Common myeloid progenitor, CD34-positive (primary cell): Measurements from ENCODE around the gene CRADD.

Experiments used
- CTCF ChIA-PET: fragments of 350-600 bp; sonication (Branson Sonifier 250); formaldehyde crosslinking; loops from one replicate; lab custom pipeline; 2021; ENCODE audit warnings: antibody characterized with exemption; lab: Charles Lee
- POLR2A ChIA-PET: fragments of 350-600 bp; sonication (Branson Sonifier 250); formaldehyde crosslinking; loops from one replicate; lab custom pipeline; 2021; ENCODE audit warnings: antibody characterized with exemption; lab: Charles Lee
- DNase-seq, 3 donors: peaks; one replicate each; pipeline versions ENCODE4 v3.0.0 to v3.0.0-alpha.2; 2013
- H3K27ac ChIP-seq, 2 experiments: 1 replicate in 1 of 2; 2 replicates in 1 of 2; pipeline ENCODE4 v1.7.0; 2013; ENCODE audit warnings: inconsistent platforms in 2 of 2, low read length in 2 of 2, mild to moderate bottlenecking in 2 of 2, low read depth in 1 of 2, moderate library complexity in 1 of 2; ENCODE audit not compliant: severe bottlenecking in 2 of 2, insufficient read depth in 1 of 2, poor library complexity in 1 of 2
- H3K27me3 ChIP-seq, 5 experiments: replicated peaks in 2 of 5; 1 replicate in 3 of 5; 2 replicates in 2 of 5; pipeline versions ENCODE4 v1.6.1 to v1.7.0; 2013; ENCODE audit warnings: low read length in 4 of 5, mild to moderate bottlenecking in 2 of 5, moderate library complexity in 2 of 5, inconsistent platforms in 1 of 5; ENCODE audit not compliant: insufficient read depth in 5 of 5, control insufficient read depth in 4 of 5
- H3K36me3 ChIP-seq, 4 experiments: 1 replicate in 2 of 4; 2 replicates in 2 of 4; pipeline versions ENCODE4 v1.6.1 to v1.7.0; 2013; ENCODE audit warnings: low read length in 3 of 4, control low read depth in 1 of 4, mild to moderate bottlenecking in 1 of 4; ENCODE audit not compliant: control insufficient read depth in 4 of 4, insufficient read depth in 4 of 4
- H3K4me1 ChIP-seq, 4 experiments: 1 replicate in 3 of 4; 2 replicates in 1 of 4; pipeline versions ENCODE4 v1.6.1 to v1.7.1; 2013; ENCODE audit warnings: low read length in 3 of 4, mild to moderate bottlenecking in 3 of 4, control low read depth in 1 of 4, inconsistent platforms in 1 of 4, moderate library complexity in 1 of 4; ENCODE audit not compliant: control insufficient read depth in 4 of 4, insufficient read depth in 4 of 4; ENCODE audit errors: control extremely low read depth in 1 of 4
- H3K4me3 ChIP-seq, 7 experiments: 1 replicate in 4 of 7; 2 replicates in 3 of 7; pipeline versions ENCODE4 v1.5.1 to v1.7.0; 2013; ENCODE audit warnings: mild to moderate bottlenecking in 7 of 7, low read length in 6 of 7, moderate library complexity in 6 of 7, inconsistent platforms in 2 of 7, low read depth in 2 of 7, control low read depth in 1 of 7; ENCODE audit not compliant: insufficient read depth in 4 of 7, control insufficient read depth in 1 of 7; ENCODE audit errors: extremely low read depth in 1 of 7
- H3K9me3 ChIP-seq, 5 experiments: 1 replicate in 4 of 5; 2 replicates in 1 of 5; pipeline versions ENCODE4 v1.6.1 to v1.7.1; 2013; ENCODE audit warnings: low read length in 4 of 5, mild to moderate bottlenecking in 2 of 5, inconsistent platforms in 1 of 5, low read depth in 1 of 5, moderate library complexity in 1 of 5; ENCODE audit not compliant: control insufficient read depth in 4 of 5, insufficient read depth in 2 of 5; ENCODE audit errors: control extremely low read depth in 1 of 5
- WGBS: methylation state at CpG from one replicate; pipeline ENCODE4 v1.1.5; 2013; ENCODE audit not compliant: insufficient coverage; 5-methylcytosine and 5-hydroxymethylcytosine counted together

CRADD gene

DNA sequence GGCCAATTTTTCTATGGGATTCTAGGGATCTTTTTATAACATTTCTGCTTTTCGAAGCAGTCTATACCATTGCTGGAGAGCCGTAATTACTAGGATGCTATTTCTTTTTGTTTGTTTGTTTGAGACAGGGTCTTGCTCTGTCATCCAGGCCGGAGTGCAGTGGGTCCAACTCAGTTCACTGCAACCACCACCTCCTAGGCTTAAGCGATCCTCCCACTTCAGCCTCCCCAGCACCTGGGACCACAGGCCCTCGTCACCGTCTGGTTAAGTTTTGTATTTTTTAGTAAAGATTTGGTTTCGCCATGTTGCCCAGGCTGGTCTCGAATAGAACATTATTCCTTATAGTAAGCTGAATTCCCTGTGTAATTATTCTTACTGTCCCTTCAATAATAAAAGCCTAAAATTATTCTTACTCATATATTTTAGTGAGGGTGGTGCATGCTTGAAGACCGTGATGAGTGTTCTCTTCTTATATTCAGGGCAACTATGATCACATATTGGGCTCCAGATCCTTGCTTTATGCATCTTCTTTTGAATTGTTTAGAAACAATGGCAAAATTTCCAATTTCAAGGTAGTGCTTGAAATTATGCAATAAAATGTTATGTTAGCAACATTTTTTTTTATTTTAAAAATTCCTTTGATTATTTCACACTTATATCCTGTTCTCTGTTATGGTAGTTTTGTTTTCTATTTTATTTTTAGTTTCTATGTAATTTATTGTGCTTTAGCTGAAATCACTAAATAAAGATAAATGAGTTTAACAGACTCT, 66.2 kb downstream of the CRADD start:
- WGBS: 45% methylated on average over 2 of the region's 9 CpGs
- CTCF ChIA-PET: interaction anchor here (0.6 to 5.1 kb wide), 5 partner anchors 11 to 358 kb away, joined by 3 to 37 read pairs (median 3); no protein-coding TSS in a partner anchor

GRCh38 chr12:93743999-93744689, 67.0 kb downstream of the CRADD start:
- CTCF ChIA-PET: interaction anchor here (0.6 to 5.1 kb wide), 9 partner anchors 12 to 358 kb away, joined by 3 to 37 read pairs (median 3); partner anchors contain the start of gene SOCS2
- H3K4me3 ChIP-seq: no peak overlapping the region
- no peaks in the 10 kb centered on the region for H3K9me3 ChIP-seq

More for the DNA sequence above, 66.2 kb downstream of the CRADD start:
- peak overlapping the region; percentile 87 to 92 for H3K27ac ChIP-seq
- H3K9me3 ChIP-seq: no peaks in the 10 kb centered on the region
- POLR2A ChIA-PET: no interaction called here
- no peak for DNase-seq
- peak overlapping the region in 6 of 7 experiments; percentile 71 to 98 (median 90) for H3K4me3 ChIP-seq
- H3K4me1 ChIP-seq: peaks cover 16 to 57% (median 36%) of the 10 kb centered on the region in 4 experiments
- H3K27me3 ChIP-seq: no peaks in the 10 kb centered on the region
- H3K36me3 ChIP-seq: no peaks in the 10 kb centered on the region

DNA sequence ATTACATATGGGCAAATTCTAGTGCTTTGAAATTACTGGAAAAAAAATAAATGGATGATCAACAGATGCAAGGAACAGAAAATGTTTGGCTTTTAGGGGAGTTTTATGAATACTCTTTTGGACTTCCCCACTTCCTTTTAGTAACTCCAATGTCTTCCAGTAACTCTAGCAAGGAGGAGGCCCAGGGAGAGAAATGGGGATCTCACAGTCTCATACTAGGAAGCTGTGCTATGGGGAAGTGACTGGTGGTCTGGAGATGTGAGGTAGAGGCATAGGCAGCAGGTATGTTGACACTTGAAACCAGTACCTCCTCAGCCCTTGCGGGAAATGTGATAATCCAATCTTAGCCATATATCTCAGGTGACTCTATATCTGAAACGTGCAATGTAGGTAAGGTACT, 68.1 kb downstream of the CRADD start:
- H3K27ac ChIP-seq: no peak overlapping the region
- CTCF ChIA-PET: interaction anchor here (0.6 to 2.1 kb wide), 5 partner anchors 57 to 356 kb away, joined by 3 to 13 read pairs (median 4); partner anchors contain the start of gene SOCS2
- H3K4me1 ChIP-seq: peaks cover 9 to 53% (median 40%) of the 10 kb centered on the region in 4 experiments
- H3K27me3 ChIP-seq: no peaks in the 10 kb centered on the region
- DNase-seq: peak in 2 of 3 donors; percentile 51 to 68
- H3K4me3 ChIP-seq: no peak overlapping the region
- POLR2A ChIA-PET: interaction anchor here (0.7 kb wide), 1 partner anchor 357 kb away, joined by 3 read pairs; no protein-coding TSS in a partner anchor
- H3K36me3 ChIP-seq: no peaks in the 10 kb centered on the region
- no peaks in the 10 kb centered on the region for H3K9me3 ChIP-seq
- WGBS: 46% methylated on average over 2 of the region's 2 CpGs

More at GRCh38 chr12:93743999-93744689, 67.0 kb downstream of the CRADD start:
- H3K27me3 ChIP-seq: no peaks in the 10 kb centered on the region
- POLR2A ChIA-PET: no interaction called here
- DNase-seq: no peak
- H3K27ac ChIP-seq: peak overlapping the region; percentile 87 to 92
- peaks cover 15 to 56% (median 33%) of the 10 kb centered on the region in 4 experiments for H3K4me1 ChIP-seq
- WGBS: 100% methylated on average over 2 of the region's 4 CpGs
- no peaks in the 10 kb centered on the region for H3K36me3 ChIP-seq

GRCh38 chr12:93746572-93747168, 69.5 kb downstream of the CRADD start:
- WGBS: no CpG with 5 or more reads among the region's 4 CpGs
- Histone ChIP-seq H3K4me3 (no peak overlapping the region), H3K9me3 (no peaks in the 10 kb centered on the region), H3K27ac (no peak overlapping the region), H3K4me1 (peaks cover 6 to 46% (median 32%) of the 10 kb centered on the region in 4 experiments), H3K27me3 (no peaks in the 10 kb centered on the region), H3K36me3 (no peaks in the 10 kb centered on the region)
- POLR2A ChIA-PET: no interaction called here
- DNase-seq: no peak
- CTCF ChIA-PET: interaction anchor here (0.7 to 2.1 kb wide), 5 partner anchors 20 to 355 kb away, joined by 3 to 13 read pairs (median 4); partner anchors contain the start of gene SOCS2

GRCh38 chr12:93748672-93749383, 71.7 kb downstream of the CRADD start:
- Histone ChIP-seq H3K27me3 (no peaks in the 10 kb centered on the region), H3K4me3 (no peak overlapping the region), H3K9me3 (peaks cover 0 to 15% (median 7%) of the 10 kb centered on the region in 5 experiments), H3K36me3 (peaks cover 0 to 2% (median 0%) of the 10 kb centered on the region in 4 experiments), H3K4me1 (peaks cover 3 to 34% (median 22%) of the 10 kb centered on the region in 4 experiments), H3K27ac (no peak overlapping the region)
- ChIA-PET CTCF (interaction anchor here (0.8 to 2.4 kb wide), 8 partner anchors 9 to 352 kb away, joined by 3 to 10 read pairs (median 6); no protein-coding TSS in a partner anchor), POLR2A (no interaction called here)
- no peak for DNase-seq
- WGBS: 96% methylated on average over 2 of the region's 2 CpGs

DNA sequence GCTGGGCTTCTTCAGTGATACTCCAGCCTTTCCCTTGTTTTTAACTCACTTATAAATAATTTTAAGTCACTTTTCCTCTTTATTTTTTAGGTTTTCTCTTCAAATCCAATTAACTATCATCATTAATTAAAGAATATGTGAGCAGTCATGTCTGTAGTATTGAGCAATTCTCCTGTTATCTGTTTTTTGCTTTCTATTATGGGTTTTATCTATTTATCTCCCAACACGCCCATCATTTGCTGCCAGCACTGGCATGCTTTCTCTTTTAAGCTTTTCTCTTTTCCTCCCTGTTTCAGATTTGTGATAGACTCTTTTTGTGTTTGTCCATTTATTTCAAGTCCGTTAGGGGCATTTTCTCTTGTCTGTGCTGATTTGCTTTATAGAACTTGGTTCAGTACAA, 72.3 kb downstream of the CRADD start:
- Histone ChIP-seq H3K36me3 (peaks cover 0 to 2% (median 0%) of the 10 kb centered on the region in 4 experiments), H3K27me3 (no peaks in the 10 kb centered on the region), H3K4me3 (no peak overlapping the region), H3K4me1 (peaks cover 3 to 28% (median 20%) of the 10 kb centered on the region in 4 experiments), H3K9me3 (peaks cover under 1 to 19% (median 11%) of the 10 kb centered on the region in 5 experiments), H3K27ac (no peak overlapping the region)
- ChIA-PET POLR2A (no interaction called here), CTCF (interaction anchor here (0.8 to 2.4 kb wide), 5 partner anchors 8 to 351 kb away, joined by 3 to 10 read pairs (median 6); no protein-coding TSS in a partner anchor)
- no peak for DNase-seq
- no CpG with 5 or more reads among the region's 2 CpGs for WGBS
